Measurements from ENCODE around the gene FAM89B.

Gene FAM89B

GRCh38 chr11:65555693-65556231 is 16.6 kb upstream of the FAM89B start:
- no CpG with 5 or more reads among the region's 6 CpGs for WGBS, 2 donors (ENCODE audit: extremely low coverage in 2 of 2, insufficient read length in 2 of 2, insufficient replicate concordance in 1 of 2)
- H3K14ac ChIP-seq (ENCODE audit: low read length), result no peak overlapping the region
- DNase-seq (ENCODE audit: low spot score), result no peak

GRCh38 chr11:65556470-65557279 is 15.7 kb upstream of the FAM89B start:
- Histone ChIP-seq H4K91ac (ENCODE audit: low read depth, low read length, poor library complexity) (no peak overlapping the region), H2AFZ (ENCODE audit: low read length) (peak overlapping the region; percentile 83), H3K4me2 (ENCODE audit: insufficient read depth, low read length, poor library complexity, severe bottlenecking) (peak overlapping the region; percentile 96), H3K9me3 (replicated peaks in 1 of 2; ENCODE audit: control insufficient read depth in 2 of 2, insufficient read depth in 1 of 2, low read depth in 1 of 2, low read length in 2 of 2) (no peaks in the 10 kb centered on the region), H3K9ac (ENCODE audit: low read depth, low read length, poor library complexity) (no peak overlapping the region), H2BK15ac (ENCODE audit: low read length) (peak overlapping the region; percentile 32), H3K18ac (ENCODE audit: low read length) (peak overlapping the region; percentile 11), H3K79me1 (ENCODE audit: low read depth, low read length) (no peaks in the 10 kb centered on the region), H3K14ac (ENCODE audit: low read length) (no peak overlapping the region), H3K4me3 (ENCODE audit: low read length in 2 of 2) (peak overlapping the region in 1 of 2 donors; percentile 64), H3K36me3 (replicated peaks in 1 of 2; ENCODE audit: control insufficient read depth in 2 of 2, insufficient read depth in 2 of 2, low read length in 2 of 2) (no peaks in the 10 kb centered on the region), H4K8ac (ENCODE audit: low read depth, low read length) (no peak overlapping the region), H3K27me3 (ENCODE audit: control insufficient read depth in 3 of 3, insufficient read depth in 3 of 3, low read depth in 1 of 3, low read length in 3 of 3) (peaks cover 0 to 9% (median 0%) of the 10 kb centered on the region in 3 experiments), H3K4me1 (ENCODE audit: control insufficient read depth in 2 of 2, insufficient read depth in 1 of 2, low read depth in 1 of 2, low read length in 2 of 2) (peaks cover 40 to 44% of the 10 kb centered on the region in 2 donors), H2AK5ac (ENCODE audit: low read depth, low read length) (peak overlapping the region; percentile 43), H2BK12ac (ENCODE audit: low read length) (no peak overlapping the region), H3K27ac (replicated peaks; ENCODE audit: low read length) (no peak overlapping the region), H2BK120ac (ENCODE audit: low read depth, low read length) (no peak overlapping the region), H3K23ac (ENCODE audit: low read depth, low read length, poor library complexity) (no peak overlapping the region), H3K4ac (ENCODE audit: low read length) (no peak overlapping the region), H2BK5ac (ENCODE audit: low read length) (no peak overlapping the region)
- WGBS, 2 donors (ENCODE audit: extremely low coverage in 2 of 2, insufficient read length in 2 of 2, insufficient replicate concordance in 1 of 2), result no CpG with 5 or more reads among the region's 12 CpGs
- no peak for DNase-seq (ENCODE audit: low spot score)

More at GRCh38 chr11:65555693-65556231, 16.6 kb upstream of the FAM89B start:
- no peak overlapping the region for H3K9ac ChIP-seq (ENCODE audit: low read depth, low read length, poor library complexity)
- peaks cover 0 to 3% of the 10 kb centered on the region in 2 donors for H3K36me3 ChIP-seq (replicated peaks in 1 of 2; ENCODE audit: control insufficient read depth in 2 of 2, insufficient read depth in 2 of 2, low read length in 2 of 2)
- no peaks in the 10 kb centered on the region for H3K9me3 ChIP-seq (replicated peaks in 1 of 2; ENCODE audit: control insufficient read depth in 2 of 2, insufficient read depth in 1 of 2, low read depth in 1 of 2, low read length in 2 of 2)
- no peak overlapping the region for H3K4ac ChIP-seq (ENCODE audit: low read length)
- no peak overlapping the region for H2BK120ac ChIP-seq (ENCODE audit: low read depth, low read length)
- peak overlapping the region; percentile 65 for H2BK15ac ChIP-seq (ENCODE audit: low read length)
- no peak overlapping the region for H3K27ac ChIP-seq (replicated peaks; ENCODE audit: low read length)
- peak overlapping the region; percentile 85 for H2AK5ac ChIP-seq (ENCODE audit: low read depth, low read length)
- peak overlapping the region; percentile 83 for H2BK5ac ChIP-seq (ENCODE audit: low read length)
- H3K4me2 ChIP-seq (ENCODE audit: insufficient read depth, low read length, poor library complexity, severe bottlenecking), result no peak overlapping the region
- peak overlapping the region; percentile 5 for H3K18ac ChIP-seq (ENCODE audit: low read length)
- no peak overlapping the region for H4K8ac ChIP-seq (ENCODE audit: low read depth, low read length)
- H2AFZ ChIP-seq (ENCODE audit: low read length), result no peak overlapping the region
- peaks cover 32 to 35% of the 10 kb centered on the region in 2 donors for H3K4me1 ChIP-seq (ENCODE audit: control insufficient read depth in 2 of 2, insufficient read depth in 1 of 2, low read depth in 1 of 2, low read length in 2 of 2)
- H3K79me1 ChIP-seq (ENCODE audit: low read depth, low read length), result no peaks in the 10 kb centered on the region
- H3K27me3 ChIP-seq (ENCODE audit: control insufficient read depth in 3 of 3, insufficient read depth in 3 of 3, low read depth in 1 of 3, low read length in 3 of 3), result peaks cover 0 to 13% (median 0%) of the 10 kb centered on the region in 3 experiments
- no peak overlapping the region for H2BK12ac ChIP-seq (ENCODE audit: low read length)
- no peak overlapping the region for H4K91ac ChIP-seq (ENCODE audit: low read depth, low read length, poor library complexity)
- no peak overlapping the region for H3K4me3 ChIP-seq (ENCODE audit: low read length in 2 of 2)
- H3K23ac ChIP-seq (ENCODE audit: low read depth, low read length, poor library complexity), result peak overlapping the region; percentile 59

- no peak overlapping the region for H3K27ac ChIP-seq (replicated peaks; ENCODE audit: low read length)
- peaks cover 43 to 45% of the 10 kb centered on the region in 2 donors for H3K4me1 ChIP-seq (ENCODE audit: control insufficient read depth in 2 of 2, insufficient read depth in 1 of 2, low read depth in 1 of 2, low read length in 2 of 2)
Observed at GRCh38 chr11:65557280-65558001, 14.9 kb upstream of the FAM89B start.

More at GRCh38 chr11:65557280-65558001, 14.9 kb upstream of the FAM89B start:
- Histone ChIP-seq H4K8ac (ENCODE audit: low read depth, low read length) (no peak overlapping the region), H2AK5ac (ENCODE audit: low read depth, low read length) (peak overlapping the region; percentile 61), H3K27me3 (ENCODE audit: control insufficient read depth in 3 of 3, insufficient read depth in 3 of 3, low read depth in 1 of 3, low read length in 3 of 3) (peaks cover 0 to 9% (median 0%) of the 10 kb centered on the region in 3 experiments), H2AFZ (ENCODE audit: low read length) (peak overlapping the region; percentile 83), H3K4me3 (ENCODE audit: low read length in 2 of 2) (peak overlapping the region; percentile 55 to 64), H4K91ac (ENCODE audit: low read depth, low read length, poor library complexity) (peak overlapping the region; percentile 9), H2BK120ac (ENCODE audit: low read depth, low read length) (peak overlapping the region; percentile 90), H3K4me2 (ENCODE audit: insufficient read depth, low read length, poor library complexity, severe bottlenecking) (peak overlapping the region; percentile 96), H3K14ac (ENCODE audit: low read length) (peak overlapping the region; percentile 72), H3K23ac (ENCODE audit: low read depth, low read length, poor library complexity) (peak overlapping the region; percentile 1), H3K36me3 (replicated peaks in 1 of 2; ENCODE audit: control insufficient read depth in 2 of 2, insufficient read depth in 2 of 2, low read length in 2 of 2) (no peaks in the 10 kb centered on the region), H3K9ac (ENCODE audit: low read depth, low read length, poor library complexity) (peak overlapping the region; percentile 73), H2BK5ac (ENCODE audit: low read length) (no peak overlapping the region), H2BK12ac (ENCODE audit: low read length) (peak overlapping the region; percentile 46), H3K4ac (ENCODE audit: low read length) (no peak overlapping the region), H3K79me1 (ENCODE audit: low read depth, low read length) (no peaks in the 10 kb centered on the region), H2BK15ac (ENCODE audit: low read length) (peak overlapping the region; percentile 90), H3K18ac (ENCODE audit: low read length) (peak overlapping the region; percentile 94), H3K9me3 (replicated peaks in 1 of 2; ENCODE audit: control insufficient read depth in 2 of 2, insufficient read depth in 1 of 2, low read depth in 1 of 2, low read length in 2 of 2) (no peaks in the 10 kb centered on the region)
- whole genome bisulfite sequencing, 2 donors (ENCODE audit: extremely low coverage in 2 of 2, insufficient read length in 2 of 2, insufficient replicate concordance in 1 of 2), result no CpG with 5 or more reads among the region's 47 CpGs
- no peak for DNase-seq (ENCODE audit: low spot score)
